OCI-LY3 (cell line): ENCODE data around the gene PHF14.

ENCODE experiments used
- H2AFZ ChIP-seq: fragments of 200-600, 300-600 bp; shearing (Covaris generic); 2 replicates; pipeline ENCODE4 v1.6.0; 2014; ENCODE audit warnings: antibody characterized with exemption, low read depth, low read length
- H3K27ac ChIP-seq: fragments of 200-600, 300-600 bp; sonication (generic); 2 replicates; pipeline ENCODE4 v1.5.1; 2014; ENCODE audit warnings: mild to moderate bottlenecking, low read length, moderate library complexity, mixed read lengths
- H3K27me3 ChIP-seq: fragments of 200-600, 300-600 bp; sonication (generic); 2 replicates; pipeline ENCODE4 v1.6.1; 2014; ENCODE audit warnings: low read depth, low read length, mixed read lengths
- H3K36me3 ChIP-seq: fragments of 200-600, 300-600 bp; sonication (generic); replicated peaks from 2 replicates; pipeline ENCODE3; 2014; ENCODE audit warnings: low read depth, low read length, mixed read lengths
- H3K4me1 ChIP-seq: fragments of 300-600, 200-600 bp; sonication (generic); 2 replicates; pipeline ENCODE4 v1.6.1; 2014; ENCODE audit warnings: low read length, mixed read lengths
- H3K4me2 ChIP-seq: fragments of 200-600, 300-600 bp; sonication (generic); 2 replicates; pipeline ENCODE4 v1.6.1; 2014; ENCODE audit warnings: low read length, mixed read lengths
- H3K4me3 ChIP-seq: fragments of 300-600, 200-600 bp; sonication (generic); 2 replicates; pipeline ENCODE4 v1.5.1; 2014; ENCODE audit warnings: antibody characterized with exemption, mild to moderate bottlenecking, low read length, moderate library complexity
- H3K79me2 ChIP-seq: fragments of 300-600, 200-600 bp; shearing (Covaris generic); 2 replicates; pipeline ENCODE4 v1.6.1; 2014; ENCODE audit warnings: mild to moderate bottlenecking, low read length, mixed read lengths
- H3K9ac ChIP-seq: fragments of 300-600, 200-600 bp; shearing (Covaris generic); 2 replicates; pipeline ENCODE4 v1.6.0; 2014; ENCODE audit warnings: mild to moderate bottlenecking, low read length, moderate library complexity
- H3K9me3 ChIP-seq: fragments of 200-600, 300-600 bp; shearing (Covaris generic); 2 replicates; pipeline ENCODE4 v1.6.1; 2014; ENCODE audit warnings: low read length, mixed read lengths; ENCODE audit not compliant: insufficient read depth
- H4K20me1 ChIP-seq: fragments of 200-600, 300-600 bp; sonication (generic); 2 replicates; pipeline ENCODE4 v1.6.1; 2016; ENCODE audit warnings: low read length, mixed read lengths; ENCODE audit not compliant: insufficient read depth
- CTCF ChIP-seq: fragments of 200-600, 300-600 bp; sonication (generic); IDR thresholded peaks from 2 replicates; pipeline ENCODE4 v1.5.1; 2014; ENCODE audit warnings: antibody characterized with exemption, low read length, low read depth
- EZH2phosphoT487 ChIP-seq: fragments of 200-600 bp; shearing (Covaris generic); IDR thresholded peaks from 2 replicates; pipeline ENCODE4 v1.6.1; 2018; ENCODE audit warnings: antibody characterized with exemption, mixed run types, low read depth

Gene PHF14

GRCh38 chr7:11060893-11061292, 87.2 kb downstream of the PHF14 start:
- peaks cover 4% of the 10 kb centered on the region for H3K36me3 ChIP-seq
- H3K79me2 ChIP-seq, result no peaks in the 10 kb centered on the region
- H3K9ac ChIP-seq, result no peak overlapping the region
- no peaks in the 10 kb centered on the region for H3K4me1 ChIP-seq
- TF ChIP-seq EZH2phosphoT487 (no peak), CTCF (no peak)
- no peaks in the 10 kb centered on the region for H3K27me3 ChIP-seq
- no peaks in the 10 kb centered on the region for H3K9me3 ChIP-seq
- H3K27ac ChIP-seq, result no peak overlapping the region
- H4K20me1 ChIP-seq, result no peaks in the 10 kb centered on the region
- H3K4me3 ChIP-seq, result no peak overlapping the region
- H3K4me2 ChIP-seq, result no peak overlapping the region
- H2AFZ ChIP-seq, result no peak overlapping the region

- no peak overlapping the region for H3K27ac ChIP-seq
- H3K4me2 ChIP-seq, result no peak overlapping the region
- no peaks in the 10 kb centered on the region for H3K79me2 ChIP-seq
- H4K20me1 ChIP-seq, result no peaks in the 10 kb centered on the region
- no peaks in the 10 kb centered on the region for H3K4me1 ChIP-seq
- H3K36me3 ChIP-seq, result peaks cover 4% of the 10 kb centered on the region
- no peaks in the 10 kb centered on the region for H3K9me3 ChIP-seq
- no peak for TF ChIP-seq EZH2phosphoT487
- no peak for TF ChIP-seq CTCF
- H3K27me3 ChIP-seq, result no peaks in the 10 kb centered on the region
- H2AFZ ChIP-seq, result no peak overlapping the region
- no peak overlapping the region for H3K9ac ChIP-seq
- no peak overlapping the region for H3K4me3 ChIP-seq
Measured at GRCh38 chr7:11062110-11062509, 88.4 kb downstream of the PHF14 start.

GRCh38 chr7:11069591-11069990, 95.9 kb downstream of the PHF14 start:
- Histone ChIP-seq H3K4me1 (no peaks in the 10 kb centered on the region), H4K20me1 (no peaks in the 10 kb centered on the region), H3K36me3 (no peaks in the 10 kb centered on the region), H3K9me3 (no peaks in the 10 kb centered on the region), H3K4me3 (no peak overlapping the region), H3K4me2 (no peak overlapping the region), H3K9ac (no peak overlapping the region), H3K27ac (no peak overlapping the region), H2AFZ (no peak overlapping the region), H3K79me2 (no peaks in the 10 kb centered on the region), H3K27me3 (no peaks in the 10 kb centered on the region)
- TF ChIP-seq CTCF (no peak), EZH2phosphoT487 (no peak)

- Histone ChIP-seq H3K79me2 (no peaks in the 10 kb centered on the region), H3K4me1 (peaks cover 9% of the 10 kb centered on the region), H3K9me3 (no peaks in the 10 kb centered on the region), H4K20me1 (no peaks in the 10 kb centered on the region), H3K4me3 (no peak overlapping the region), H3K36me3 (peaks cover 3% of the 10 kb centered on the region), H3K9ac (no peak overlapping the region), H3K4me2 (no peak overlapping the region), H3K27me3 (no peaks in the 10 kb centered on the region), H2AFZ (no peak overlapping the region), H3K27ac (no peak overlapping the region)
- no peak for TF ChIP-seq CTCF
Measured at GRCh38 chr7:11077816-11078215, 104.1 kb downstream of the PHF14 start.
